Fibroblast of the aortic adventitia (primary cell): ENCODE results near the gene ITGA1. TPM values are rescaled to one million over a fixed set of nuclear protein-coding genes. Genes with fewer than 3 reads are reported as not detected.
A peak's percentile ranks its signal among the peaks of the same experiment; 100 is the strongest.
"Not testable (repeated sequence)": the region's sequence is repeated elsewhere in the genome, so short reads cannot be mapped to it uniquely, and the experiment has no call there.

ENCODE experiments used
- DNase-seq: peaks from one replicate; pipeline ENCODE4 v3.0.0-alpha.2; 2010; ENCODE audit warnings: low read depth
- H3K4me3 ChIP-seq: 2 replicates; pipeline ENCODE4 v1.5.1; 2011; ENCODE audit warnings: low read depth, mild to moderate bottlenecking, control low read depth, low read length, moderate library complexity
- CTCF ChIP-seq: IDR thresholded peaks from 2 replicates; pipeline ENCODE4 v1.5.1; 2011; ENCODE audit warnings: mild to moderate bottlenecking, low read length, control low read depth, inconsistent platforms; ENCODE audit not compliant: insufficient read depth
- total RNA-seq: library from RNA; depleted of rRNA; stranded (reverse); fragments of >200 nt; gene quantifications from 2 replicates; pipeline ENCODE4 v1.2.3, GENCODE V29; 2012; ENCODE audit warnings: low replicate concordance

Gene ITGA1
- total RNA-seq, 1 donor: 4.2 TPM

GRCh38 chr5:52854949-52855348 lies 67.2 kb downstream of the ITGA1 start:
- DNase-seq: no peak
- no peak overlapping the region for H3K4me3 ChIP-seq
- TF ChIP-seq CTCF: no peak

GRCh38 chr5:52856564-52856963 lies 68.8 kb downstream of the ITGA1 start:
- no peak overlapping the region for H3K4me3 ChIP-seq
- no peak for DNase-seq
- no peak for TF ChIP-seq CTCF

DNA sequence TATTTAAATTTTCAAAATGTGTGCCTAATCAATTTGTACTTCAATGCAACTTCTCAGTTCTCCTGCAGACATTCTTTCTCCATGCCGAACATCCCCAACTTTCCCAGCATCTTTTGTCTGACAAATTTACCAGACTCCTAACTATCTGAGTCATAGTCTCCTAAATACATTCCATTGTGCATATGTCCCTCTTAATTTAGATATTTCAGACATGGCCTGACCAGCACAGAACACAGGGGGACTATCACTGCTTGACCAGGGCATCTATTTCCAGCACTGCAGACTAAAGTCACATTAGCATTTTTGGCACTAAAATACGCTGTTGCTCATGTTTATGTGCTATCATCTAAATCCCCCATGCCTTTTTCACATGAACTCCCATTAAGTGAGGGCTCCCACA lies 71.9 kb downstream of the ITGA1 start:
- no peak for TF ChIP-seq CTCF
- H3K4me3 ChIP-seq: no peak overlapping the region
- DNase-seq: peak; percentile 73

GRCh38 chr5:52861368-52861767 lies 73.7 kb downstream of the ITGA1 start:
- DNase-seq: no peak
- no peak overlapping the region for H3K4me3 ChIP-seq
- TF ChIP-seq CTCF: no peak

DNA sequence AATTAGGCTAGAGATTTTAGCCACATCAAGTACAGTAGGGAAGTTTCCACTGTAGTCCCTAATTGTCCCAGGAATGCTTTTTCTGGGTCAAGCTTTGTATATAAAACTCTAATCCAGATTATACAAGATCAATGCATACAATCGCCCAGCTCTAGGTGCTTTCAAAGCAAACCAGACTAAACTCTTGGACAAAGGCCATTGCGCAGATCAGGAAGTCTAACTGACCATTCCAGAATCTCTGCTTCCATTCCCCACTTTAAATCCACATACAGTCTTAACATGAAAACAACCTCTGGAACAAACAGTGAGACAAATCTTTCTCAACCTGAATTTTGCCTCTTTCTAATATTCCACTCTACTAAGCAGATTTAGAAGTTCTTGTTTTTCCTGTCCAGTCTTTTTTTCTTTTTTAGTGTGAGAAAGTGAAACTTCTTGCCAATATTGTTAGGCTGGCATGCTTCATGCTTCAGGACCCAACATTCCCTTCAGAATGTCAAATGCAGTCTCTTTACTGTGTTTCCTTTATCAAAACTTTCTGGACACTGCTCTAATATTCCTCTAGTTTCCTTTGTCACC lies 76.1 kb downstream of the ITGA1 start:
- no peak for TF ChIP-seq CTCF
- peak; percentile 39 for DNase-seq
- H3K4me3 ChIP-seq: no peak overlapping the region

DNA sequence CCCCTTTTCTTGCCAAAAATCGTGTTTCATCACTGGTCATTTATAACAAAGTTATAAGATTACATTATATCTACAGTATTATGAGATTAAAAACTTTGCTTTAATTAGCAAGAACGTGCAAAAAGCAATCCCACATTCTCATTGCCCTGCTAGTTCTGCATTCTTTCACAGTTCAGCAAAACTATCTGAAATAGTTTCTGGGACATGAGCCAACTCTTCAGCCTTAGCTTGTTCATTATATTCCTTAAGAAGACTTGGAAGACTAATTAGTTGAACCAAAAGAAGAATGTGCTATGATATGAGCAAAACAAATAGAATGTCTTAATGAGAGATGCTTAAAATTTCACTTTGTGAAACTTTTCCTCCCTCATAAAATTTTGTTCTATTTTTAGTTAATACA lies 76.7 kb downstream of the ITGA1 start:
- no peak for TF ChIP-seq CTCF
- peak; percentile 67 for DNase-seq
- H3K4me3 ChIP-seq: no peak overlapping the region

DNA sequence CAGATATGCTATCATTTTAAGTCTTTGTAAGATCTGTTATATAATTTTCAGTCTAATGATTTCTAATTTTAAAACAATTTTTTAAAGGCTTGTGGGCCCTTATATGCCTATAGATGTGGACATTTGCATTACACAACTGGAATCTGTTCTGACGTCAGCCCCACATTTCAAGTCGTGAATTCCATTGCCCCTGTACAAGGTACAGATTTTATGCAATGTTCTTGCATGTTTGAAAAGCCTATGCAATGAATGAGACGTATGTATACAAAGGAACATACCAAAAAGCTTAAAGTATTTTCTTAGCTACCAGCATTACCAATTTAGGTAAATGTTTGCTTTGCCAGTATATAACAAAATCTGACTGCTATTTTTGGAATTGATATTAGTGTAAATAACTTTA lies 77.2 kb downstream of the ITGA1 start:
- no peak overlapping the region for H3K4me3 ChIP-seq
- no peak for TF ChIP-seq CTCF
- no peak for DNase-seq

GRCh38 chr5:52865991-52866390 lies 78.3 kb downstream of the ITGA1 start:
- H3K4me3 ChIP-seq, DNase-seq: not testable (repeated sequence)
